GM18526 (cell line): ENCODE results near the gene ARAP3.

Experiments
- POLR2A ChIP-seq: IDR thresholded peaks from 3 replicates; pipeline ENCODE4 v1.6.1; 2011; ENCODE audit not compliant: insufficient read length; ENCODE audit errors: extremely low read depth

The ARAP3 gene

DNA sequence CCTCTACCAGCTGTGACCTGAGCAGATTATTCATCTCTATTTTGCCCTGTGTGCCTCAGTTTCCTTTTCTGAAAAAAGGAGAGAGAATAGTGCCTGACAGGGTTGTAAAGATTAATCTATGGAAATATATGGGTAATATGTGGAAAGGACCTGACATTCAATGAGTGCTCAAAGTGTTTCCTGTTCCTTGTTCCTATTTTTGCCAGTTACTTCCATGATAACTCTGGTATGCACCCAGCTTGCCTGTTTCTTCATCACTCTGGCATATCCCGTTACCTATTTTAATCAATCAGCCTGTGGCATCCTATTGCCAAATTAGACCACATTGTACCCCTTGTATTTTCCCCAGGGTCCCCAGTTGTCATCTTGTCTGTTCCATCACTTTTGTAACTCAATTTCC lies 3.6 kb upstream of the ARAP3 start:
- no peak for TF ChIP-seq POLR2A

DNA sequence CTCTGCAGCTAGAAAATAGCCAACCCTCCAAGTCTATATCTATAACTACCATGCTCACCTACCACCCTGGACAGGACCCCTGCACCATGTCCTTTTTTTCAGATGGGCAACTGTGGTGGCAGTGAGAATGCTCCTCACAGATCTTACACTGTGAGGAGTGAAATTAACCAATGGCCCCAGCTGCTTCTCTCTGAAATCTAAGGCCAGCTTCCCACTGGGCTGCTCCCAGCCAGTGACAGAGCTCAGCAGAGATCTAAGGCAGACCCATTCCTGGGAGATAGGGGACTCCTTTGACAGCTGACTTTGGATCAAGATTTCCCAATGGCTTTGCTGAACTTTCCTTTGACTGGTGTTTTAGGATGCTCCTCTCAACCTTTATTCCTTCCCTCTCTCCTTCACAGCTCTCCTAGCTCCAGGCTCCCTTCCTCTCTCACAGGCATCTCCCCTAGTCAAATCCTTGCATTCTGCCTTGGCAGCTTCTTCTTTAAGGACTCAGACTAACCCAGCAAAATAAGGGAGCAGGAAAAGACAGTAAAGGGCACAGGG lies 1.6 kb upstream of the ARAP3 start:
- no peak for TF ChIP-seq POLR2A

DNA sequence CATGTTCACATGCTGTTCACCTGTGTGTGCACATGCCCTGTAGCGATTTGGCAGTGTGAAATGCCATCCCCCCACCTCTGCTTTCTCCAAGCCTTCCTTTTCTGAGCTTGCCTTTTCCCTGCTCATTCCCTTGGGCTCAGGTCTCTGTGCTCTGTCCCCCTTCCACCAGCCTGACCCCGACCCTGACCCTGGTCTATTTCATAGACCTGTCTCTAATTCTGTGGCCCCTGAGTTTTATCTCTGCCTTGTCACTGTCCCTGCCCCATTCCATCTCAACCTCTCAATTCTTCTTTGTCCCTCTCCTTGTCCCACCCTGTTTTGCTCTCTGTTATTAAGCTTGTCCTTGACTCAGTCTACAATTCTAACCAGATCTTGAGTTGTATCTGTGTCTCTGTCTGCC lies 735 bp downstream of the ARAP3 start:
- no peak for TF ChIP-seq POLR2A

DNA sequence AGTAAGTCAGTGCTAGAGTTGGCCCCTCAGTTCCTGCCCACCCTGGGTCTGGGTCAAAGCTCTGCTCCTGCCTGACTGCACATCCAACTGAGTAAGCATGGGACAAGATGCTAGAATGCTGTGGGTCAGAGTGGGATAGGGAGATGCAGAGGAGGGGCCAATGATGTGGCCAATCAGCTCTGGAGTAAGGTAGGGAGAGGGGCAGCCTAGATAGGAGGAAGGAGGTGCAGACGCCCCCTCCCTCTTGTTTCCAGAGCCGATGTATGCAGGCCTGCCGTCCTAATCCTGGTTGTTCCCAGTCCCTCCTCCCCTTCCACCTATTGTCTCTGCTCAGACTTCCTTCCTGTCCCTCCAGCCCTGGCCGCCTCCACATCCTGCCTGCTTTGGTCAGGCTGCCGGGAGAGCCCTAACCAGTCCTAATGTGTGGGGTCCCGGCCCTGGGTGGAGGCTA lies 1.3 kb downstream of the ARAP3 start:
- TF ChIP-seq POLR2A, result no peak

DNA sequence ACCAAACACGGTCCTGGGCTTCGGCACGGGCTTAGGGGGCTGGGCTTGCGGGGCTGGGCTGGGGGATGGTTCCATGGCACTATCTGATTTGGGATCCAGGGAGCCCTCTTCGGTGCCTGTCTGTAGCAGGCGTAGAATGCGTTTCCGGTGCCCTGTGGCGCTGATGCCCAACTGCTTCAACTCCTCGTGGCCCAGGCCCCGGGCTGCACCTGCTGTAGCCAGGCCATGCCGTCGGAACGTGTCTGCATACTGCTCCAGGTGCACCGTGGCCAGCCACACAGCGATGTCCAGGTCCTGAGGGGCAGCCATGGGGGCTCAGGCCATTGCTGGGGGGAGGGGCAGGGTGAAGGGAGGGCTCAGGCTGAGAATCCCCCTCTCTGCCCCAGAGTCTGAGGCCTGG lies 1.9 kb downstream of the ARAP3 start:
- no peak for TF ChIP-seq POLR2A

DNA sequence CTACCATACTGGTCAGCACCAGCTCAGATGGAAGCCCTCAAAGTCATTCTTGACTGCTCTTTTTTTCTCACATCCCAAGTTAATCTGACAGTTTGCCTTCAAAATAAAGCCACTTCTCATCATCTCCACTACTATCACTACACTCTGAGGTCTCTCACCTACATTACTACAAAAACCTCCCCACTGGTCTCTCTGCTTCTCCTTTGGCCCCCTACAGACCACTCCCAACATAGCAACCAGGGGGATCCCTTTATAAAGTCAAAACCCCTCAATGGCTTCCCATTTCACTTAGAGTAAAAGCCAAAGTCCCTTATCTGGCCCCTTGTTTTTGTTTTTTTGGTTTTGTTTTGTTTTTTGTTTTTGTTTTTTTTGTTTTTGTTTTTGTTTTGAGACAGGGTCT lies 4.6 kb downstream of the ARAP3 start:
- no peak for TF ChIP-seq POLR2A

DNA sequence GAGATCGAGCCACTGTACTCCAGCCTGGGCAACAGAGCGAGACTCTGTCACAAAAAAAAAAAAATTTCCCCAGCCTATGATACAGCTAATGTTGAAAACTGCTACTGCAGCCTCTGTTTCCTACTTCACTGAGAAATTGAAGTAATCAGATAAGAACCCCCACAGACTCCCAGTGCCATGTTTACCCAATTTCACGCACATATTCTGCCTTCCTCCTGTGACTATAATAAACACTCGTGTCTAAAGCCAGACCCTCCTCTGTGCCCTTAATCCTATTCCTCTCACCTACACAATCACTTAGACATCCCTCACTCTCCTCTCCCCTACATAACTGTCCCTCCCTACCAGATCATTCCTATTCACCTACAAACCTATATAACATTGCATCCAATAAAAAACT lies 6.4 kb downstream of the ARAP3 start:
- no peak for TF ChIP-seq POLR2A

DNA sequence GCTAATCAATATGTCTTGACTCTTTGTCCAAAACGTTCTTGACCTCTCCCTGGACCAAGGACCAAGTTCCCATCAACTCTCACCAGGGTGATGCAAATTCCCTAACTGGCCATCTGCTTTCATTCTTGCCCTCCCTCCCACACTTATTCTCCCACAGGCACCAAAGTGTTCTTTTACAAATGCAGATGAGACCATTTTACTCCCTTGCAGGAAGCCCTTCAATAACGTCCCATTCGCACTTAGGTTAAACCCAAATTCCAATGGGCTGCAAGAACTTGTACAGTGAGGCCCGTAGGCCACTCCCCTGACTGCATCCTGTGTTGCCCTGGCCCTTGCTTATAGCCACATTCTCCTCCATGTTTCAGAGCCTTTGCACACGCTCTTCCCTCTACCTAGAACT lies 7.3 kb downstream of the ARAP3 start:
- no peak for TF ChIP-seq POLR2A

DNA sequence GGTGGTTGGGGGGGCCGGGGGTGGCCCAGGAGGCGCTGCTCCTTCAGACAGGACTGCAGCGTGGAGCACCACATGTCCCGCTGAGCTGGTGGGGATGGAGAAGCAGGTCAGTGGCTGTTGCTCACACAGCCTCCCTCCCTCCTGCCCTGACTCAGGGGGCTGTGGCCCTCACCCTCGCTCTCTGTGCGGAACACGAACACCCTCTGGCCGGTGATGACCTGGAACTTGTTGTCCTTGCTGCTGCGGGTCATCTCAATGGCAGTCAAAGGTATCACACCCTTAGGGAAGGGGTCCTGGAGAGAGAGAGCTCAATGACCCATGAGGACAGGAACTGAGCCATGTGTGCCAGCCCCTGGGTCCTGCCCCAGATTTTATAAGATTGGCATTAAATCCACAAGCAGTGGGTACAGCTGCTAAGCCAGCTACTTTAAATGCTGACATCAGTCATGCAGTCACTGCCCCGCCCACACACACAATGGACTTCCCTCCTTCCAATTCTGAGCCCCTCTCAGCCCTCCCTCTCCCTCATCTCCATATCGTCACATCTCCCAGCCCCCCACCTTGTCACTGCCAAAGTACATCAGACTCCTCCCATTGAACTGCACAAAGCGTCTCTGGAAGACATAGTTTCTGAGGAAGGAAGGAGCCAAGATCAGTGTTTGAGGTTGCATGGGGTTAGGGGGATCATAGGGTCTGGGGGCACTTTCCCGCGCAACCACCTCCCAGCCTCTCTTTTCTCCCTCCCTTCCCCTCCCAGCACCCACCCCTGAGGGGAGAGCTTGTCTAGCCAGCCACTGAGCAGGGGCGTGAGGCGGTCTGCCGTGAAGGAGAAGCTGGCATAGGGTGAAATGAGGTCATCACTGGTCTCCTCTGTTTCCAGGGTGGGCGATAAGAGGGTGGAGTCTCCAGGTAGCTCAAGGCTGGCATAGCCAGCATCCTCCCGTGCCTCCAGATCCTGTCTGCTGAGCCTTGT lies 8.9 kb downstream of the ARAP3 start:
- TF ChIP-seq POLR2A, result no peak

DNA sequence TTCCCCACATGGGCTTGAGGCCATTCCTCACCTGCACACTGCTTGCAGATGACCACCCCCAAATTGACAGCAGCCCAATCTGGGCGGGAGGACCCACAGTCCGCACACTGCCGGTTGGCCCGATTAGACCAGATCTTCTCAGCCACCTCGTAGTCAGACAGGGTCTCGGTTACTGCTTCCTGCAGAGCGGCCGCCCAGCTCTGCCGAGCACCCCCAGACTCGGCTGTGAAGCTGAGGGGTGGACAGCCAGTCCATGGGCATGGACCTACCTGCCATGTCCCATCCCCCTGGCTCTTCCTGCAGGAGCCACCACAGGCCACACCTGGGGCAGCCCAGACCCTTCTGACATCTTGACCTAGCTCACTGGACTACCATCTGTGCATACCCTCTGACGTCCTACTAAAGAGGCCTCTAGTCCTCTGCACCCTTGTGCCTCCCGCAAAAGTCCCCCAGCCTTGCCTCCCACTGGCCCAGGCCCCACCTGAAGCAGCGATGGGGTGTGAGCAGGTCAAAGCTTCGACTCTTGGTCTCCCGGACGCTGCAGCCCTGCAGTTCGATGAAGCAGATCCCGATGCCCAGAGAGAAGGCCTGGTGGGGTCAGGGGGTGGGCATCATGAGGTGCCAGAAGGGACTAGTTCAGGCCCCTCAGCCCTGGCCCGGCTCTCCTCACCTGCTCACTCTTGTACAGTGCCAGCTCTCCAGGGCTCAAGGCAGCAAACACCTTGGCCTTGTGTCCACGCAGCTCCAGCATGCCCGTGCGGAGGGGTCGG lies 9.8 kb downstream of the ARAP3 start:
- TF ChIP-seq POLR2A, result no peak

DNA sequence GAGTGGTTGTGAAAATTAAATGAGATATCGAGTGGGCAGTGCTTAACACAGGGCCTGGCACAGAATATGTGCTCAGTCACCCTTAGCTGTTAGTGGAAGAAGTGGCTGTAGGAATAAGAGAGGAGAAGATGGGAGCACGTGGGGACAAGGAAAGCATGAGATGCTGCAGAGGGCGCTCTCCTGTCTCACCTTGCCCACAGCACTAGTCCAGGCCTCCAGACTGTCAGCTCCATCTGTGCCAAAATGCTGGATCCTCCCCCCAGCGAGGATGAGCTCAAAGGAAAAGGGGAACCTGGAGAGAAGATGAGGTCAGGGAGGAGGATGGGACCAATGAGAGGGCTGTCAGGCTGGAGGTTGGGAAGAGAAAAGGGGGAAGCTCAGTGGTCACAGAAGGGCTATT lies 12.5 kb downstream of the ARAP3 start:
- no peak for TF ChIP-seq POLR2A

DNA sequence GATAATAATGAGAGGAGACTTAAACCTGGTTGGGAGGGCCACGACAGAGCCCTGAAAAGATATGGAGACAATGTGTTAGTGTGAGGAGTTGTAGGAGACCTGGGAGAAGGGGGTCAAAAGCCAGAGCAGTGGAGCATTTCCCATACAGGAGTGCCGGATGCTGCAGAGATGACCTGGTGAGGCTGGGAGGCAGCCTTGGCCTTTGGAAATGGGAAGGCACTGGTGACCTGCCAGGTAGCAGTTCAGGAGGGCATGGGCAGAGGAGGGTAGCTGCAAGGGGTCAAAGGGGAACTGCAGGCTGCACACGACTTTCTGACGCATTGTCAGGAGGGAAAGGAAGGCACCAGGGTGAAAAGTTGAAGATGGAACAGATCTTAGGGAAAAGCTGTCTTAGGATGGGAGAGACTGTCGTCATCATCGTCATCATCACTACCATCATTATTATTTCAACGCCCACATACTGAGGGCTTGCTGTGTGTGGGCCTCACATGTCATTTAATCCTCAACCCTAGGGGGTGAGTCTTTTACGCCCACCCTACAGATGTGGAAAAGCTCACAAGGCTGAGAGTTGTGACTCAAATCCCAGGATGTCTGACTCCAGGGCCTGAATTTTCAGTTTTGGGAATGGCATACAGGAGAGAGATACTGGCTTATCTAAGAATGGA lies 13.3 kb downstream of the ARAP3 start:
- no peak for TF ChIP-seq POLR2A

DNA sequence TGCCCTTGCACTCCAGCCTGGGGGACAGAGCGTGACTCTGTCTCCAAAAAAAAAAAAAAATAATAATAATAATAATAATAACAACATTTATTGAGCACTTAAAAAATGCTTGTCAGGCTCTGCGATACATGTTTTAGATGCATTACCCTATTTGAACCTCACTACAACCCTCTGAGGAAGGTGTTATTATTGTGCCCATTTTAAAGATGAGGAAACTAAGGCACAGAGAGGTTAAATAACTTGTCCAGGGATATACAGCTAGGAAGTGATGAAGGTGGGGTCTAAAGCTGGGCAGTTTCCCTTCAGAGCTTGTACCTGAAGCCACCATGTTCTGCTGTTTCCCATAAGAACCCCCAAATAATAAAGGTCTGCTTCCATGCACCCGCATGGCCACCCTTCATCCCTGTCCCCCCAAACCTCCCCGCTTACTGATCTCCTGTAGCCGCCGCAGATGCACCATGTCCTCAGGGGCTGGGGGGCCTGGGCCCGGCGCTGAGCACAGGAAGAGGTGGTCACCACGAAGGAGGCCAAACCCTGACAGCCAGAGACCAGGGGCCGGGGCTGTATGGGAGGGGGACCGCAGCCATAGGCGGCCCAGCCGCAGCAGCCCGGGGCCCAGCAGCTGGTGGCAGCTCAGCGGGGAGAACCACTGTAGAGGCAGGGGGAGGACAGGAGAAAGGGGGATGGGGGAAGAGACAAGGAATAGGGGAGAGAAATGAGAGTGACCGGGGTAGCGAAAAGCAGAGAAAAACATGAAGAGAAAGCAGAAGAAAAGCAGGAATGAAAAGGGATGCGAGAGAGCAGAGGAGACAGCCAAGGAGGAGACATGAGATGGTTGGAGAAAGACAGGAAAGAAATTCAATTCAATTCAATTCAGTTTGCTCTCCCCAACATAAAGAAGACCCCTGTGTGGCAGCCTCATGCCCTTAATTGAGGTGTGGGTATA lies 15.8 kb downstream of the ARAP3 start:
- TF ChIP-seq POLR2A, result no peak

DNA sequence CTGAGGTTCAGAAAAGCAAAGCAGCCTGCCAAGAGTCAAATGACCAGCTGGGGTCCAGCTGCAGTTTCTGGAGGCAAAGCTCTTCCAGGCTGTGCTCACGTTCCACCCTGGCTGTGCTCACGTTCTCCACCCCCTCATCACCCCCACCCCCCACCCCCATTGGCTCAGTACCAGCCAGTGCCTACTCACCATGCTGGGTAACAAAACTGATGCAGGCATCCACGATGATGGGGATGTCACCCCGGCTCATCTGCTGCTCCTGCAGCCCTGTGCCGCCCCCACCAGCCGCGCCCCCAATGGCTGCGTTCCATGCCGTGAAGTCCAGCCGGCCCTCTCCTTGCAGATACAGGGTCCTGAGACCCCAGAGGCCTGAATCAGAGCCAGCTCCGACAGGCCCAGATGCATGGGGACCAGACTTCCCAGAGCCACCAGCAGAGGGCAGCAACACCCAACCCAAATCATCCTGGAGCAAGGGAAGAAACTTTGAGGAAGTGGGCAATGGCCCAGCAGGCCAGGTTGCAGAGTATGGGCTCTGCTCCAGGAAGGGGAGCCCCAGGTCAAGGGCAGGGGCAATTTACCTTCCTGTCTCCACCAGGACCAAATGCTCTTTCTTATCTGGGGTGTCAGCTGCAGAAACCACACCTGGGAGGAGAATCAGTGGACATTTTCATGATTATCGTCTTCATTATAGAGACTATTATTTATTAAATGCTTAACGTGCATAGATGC lies 17.1 kb downstream of the ARAP3 start:
- TF ChIP-seq POLR2A, result no peak
